KMS-11 (cell line): ENCODE measurements around the gene PTPN4.

Experiments used
- H2AFZ ChIP-seq: fragments of 200-600 bp; sonication (generic); 2 replicates; pipeline ENCODE4 v1.6.1; 2016; ENCODE audit warnings: antibody characterized with exemption, mixed run types, low read depth
- H3K27ac ChIP-seq: fragments of 200-600 bp; sonication (generic); 2 replicates; pipeline ENCODE4 v1.6.1; 2016; ENCODE audit warnings: mild to moderate bottlenecking, mixed run types
- H3K27me3 ChIP-seq: fragments of 200-600 bp; sonication (generic); 2 replicates; pipeline ENCODE4 v1.6.1; 2017; ENCODE audit warnings: mild to moderate bottlenecking, low read depth, mixed run types, moderate library complexity; ENCODE audit not compliant: insufficient read depth
- H3K36me3 ChIP-seq: fragments of 200-600 bp; sonication (generic); 2 replicates; pipeline ENCODE4 v1.6.1; 2017; ENCODE audit warnings: mild to moderate bottlenecking, mixed run types; ENCODE audit not compliant: insufficient read depth
- H3K4me1 ChIP-seq: fragments of 200-600 bp; sonication (generic); 2 replicates; pipeline ENCODE4 v1.6.1; 2016; ENCODE audit warnings: mild to moderate bottlenecking, low read depth, mixed run types; ENCODE audit not compliant: poor library complexity, severe bottlenecking
- H3K4me2 ChIP-seq: fragments of 200-600 bp; sonication (generic); 2 replicates; pipeline ENCODE4 v1.7.0; 2016; ENCODE audit warnings: mild to moderate bottlenecking, mixed run types
- H3K4me3 ChIP-seq: fragments of 200-600 bp; sonication (generic); IDR thresholded peaks from 2 replicates; pipeline ENCODE4 v1.6.1; 2017; ENCODE audit warnings: low read depth, low read length, mixed read lengths; ENCODE audit not compliant: insufficient read depth
- H3K79me2 ChIP-seq: fragments of 200-600 bp; sonication (generic); 2 replicates; pipeline ENCODE4 v1.6.1; 2016; ENCODE audit warnings: low read depth, mixed run types; ENCODE audit not compliant: insufficient read depth
- H3K9ac ChIP-seq: fragments of 200-600 bp; sonication (generic); 2 replicates; pipeline ENCODE4 v1.6.1; 2016; ENCODE audit warnings: mild to moderate bottlenecking, mixed run types
- H4K20me1 ChIP-seq: fragments of 200-600 bp; sonication (generic); 2 replicates; pipeline ENCODE4 v1.6.1; 2016; ENCODE audit warnings: mild to moderate bottlenecking, mixed run types; ENCODE audit not compliant: insufficient read depth
- CTCF ChIP-seq: fragments of 200-600 bp; sonication (generic); conservative IDR thresholded peaks from 2 replicates; pipeline ENCODE4 v1.6.1; 2017; ENCODE audit warnings: low read depth, mild to moderate bottlenecking, antibody characterized with exemption, low read length, moderate library complexity, mixed read lengths

The PTPN4 gene

GRCh38 chr2:119960821-119961220 is 201.1 kb downstream of the PTPN4 start:
- Histone ChIP-seq H3K36me3 (no peaks in the 10 kb centered on the region), H3K27ac (no peak overlapping the region), H3K79me2 (no peaks in the 10 kb centered on the region), H4K20me1 (no peaks in the 10 kb centered on the region), H3K4me2 (no peak overlapping the region), H3K9ac (no peak overlapping the region), H2AFZ (no peak overlapping the region), H3K4me1 (no peaks in the 10 kb centered on the region), H3K27me3 (no peaks in the 10 kb centered on the region), H3K4me3 (no peak overlapping the region)
- no peak for TF ChIP-seq CTCF

GRCh38 chr2:119981896-119982295 is 222.2 kb downstream of the PTPN4 start:
- no peak overlapping the region for H3K4me3 ChIP-seq

GRCh38 chr2:119982506-119982905 is 222.8 kb downstream of the PTPN4 start:
- H3K36me3 ChIP-seq: no peaks in the 10 kb centered on the region
- H3K27ac ChIP-seq: no peak overlapping the region
- no peaks in the 10 kb centered on the region for H3K79me2 ChIP-seq
- no peak for TF ChIP-seq CTCF
- H3K4me2 ChIP-seq: no peak overlapping the region
- no peak overlapping the region for H3K4me3 ChIP-seq
- no peaks in the 10 kb centered on the region for H3K4me1 ChIP-seq
- H2AFZ ChIP-seq: no peak overlapping the region
- no peaks in the 10 kb centered on the region for H3K27me3 ChIP-seq
- no peaks in the 10 kb centered on the region for H4K20me1 ChIP-seq
- H3K9ac ChIP-seq: no peak overlapping the region

More at GRCh38 chr2:119981896-119982295, 222.2 kb downstream of the PTPN4 start:
- Histone ChIP-seq H3K9ac (no peak overlapping the region), H2AFZ (no peak overlapping the region), H3K27me3 (no peaks in the 10 kb centered on the region), H4K20me1 (no peaks in the 10 kb centered on the region), H3K27ac (no peak overlapping the region), H3K4me1 (no peaks in the 10 kb centered on the region), H3K36me3 (no peaks in the 10 kb centered on the region), H3K79me2 (no peaks in the 10 kb centered on the region), H3K4me2 (no peak overlapping the region)
- no peak for TF ChIP-seq CTCF

GRCh38 chr2:119983108-119983507 is 223.4 kb downstream of the PTPN4 start:
- Histone ChIP-seq H3K4me3 (no peak overlapping the region), H3K27ac (no peak overlapping the region)

More at GRCh38 chr2:119983108-119983507, 223.4 kb downstream of the PTPN4 start:
- Histone ChIP-seq H3K36me3 (no peaks in the 10 kb centered on the region), H2AFZ (no peak overlapping the region), H3K4me2 (no peak overlapping the region), H3K4me1 (no peaks in the 10 kb centered on the region), H4K20me1 (no peaks in the 10 kb centered on the region), H3K79me2 (no peaks in the 10 kb centered on the region), H3K27me3 (no peaks in the 10 kb centered on the region), H3K9ac (no peak overlapping the region)
- no peak for TF ChIP-seq CTCF
